Stimulated activated CD8-positive, alpha-beta memory T cell treated with anti-CD3 and anti-CD28 coated beads, Interleukin-12 subunit alpha, Interleukin-12 subunit beta, amount 100 ng/mL, for 4 hours (primary cell): ENCODE results near the gene CIAO2A.

Experiments used
- DNase-seq: peaks from one replicate; pipeline ENCODE4 v3.0.0-alpha.2; 2020; ENCODE audit warnings: low read depth

CIAO2A gene

DNA sequence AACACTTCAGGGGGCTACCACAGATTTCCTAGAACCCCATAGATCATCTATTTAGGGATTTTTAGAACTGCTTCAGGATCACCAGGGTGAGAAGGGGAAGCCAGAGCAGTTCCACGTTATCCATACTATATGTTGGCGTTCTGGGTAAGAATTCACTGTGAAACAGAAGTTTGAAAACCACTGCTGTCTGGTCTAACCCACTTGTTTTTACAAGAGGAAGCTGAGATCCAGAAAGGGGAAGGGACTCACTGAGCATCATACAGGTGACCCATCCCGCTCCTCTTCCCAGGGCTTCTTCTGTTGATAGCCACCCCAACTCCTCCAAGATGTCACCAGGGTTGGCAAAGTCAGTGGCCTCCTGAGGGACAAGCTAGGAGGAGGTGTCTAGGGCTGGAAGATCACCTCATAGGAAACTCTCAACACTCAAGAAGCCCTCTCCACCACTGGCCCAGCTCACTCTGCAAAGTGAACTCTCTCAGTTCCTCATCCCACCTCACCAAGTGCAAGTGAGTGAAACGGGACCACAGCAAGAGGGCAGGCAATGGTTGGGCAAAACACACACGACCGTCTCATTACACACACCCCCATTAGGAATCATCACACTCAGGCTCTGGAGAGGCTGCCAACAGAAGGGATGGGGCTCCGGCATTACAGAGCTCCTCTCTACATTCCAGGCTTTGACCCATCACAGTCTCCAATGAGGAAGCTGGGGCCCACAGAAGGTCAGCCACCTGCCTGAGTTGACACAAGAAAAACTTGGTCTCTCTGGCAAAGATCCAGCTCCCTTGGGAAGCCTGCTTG lies 49.1 kb downstream of the CIAO2A start:
- DNase-seq, result no peak

DNA sequence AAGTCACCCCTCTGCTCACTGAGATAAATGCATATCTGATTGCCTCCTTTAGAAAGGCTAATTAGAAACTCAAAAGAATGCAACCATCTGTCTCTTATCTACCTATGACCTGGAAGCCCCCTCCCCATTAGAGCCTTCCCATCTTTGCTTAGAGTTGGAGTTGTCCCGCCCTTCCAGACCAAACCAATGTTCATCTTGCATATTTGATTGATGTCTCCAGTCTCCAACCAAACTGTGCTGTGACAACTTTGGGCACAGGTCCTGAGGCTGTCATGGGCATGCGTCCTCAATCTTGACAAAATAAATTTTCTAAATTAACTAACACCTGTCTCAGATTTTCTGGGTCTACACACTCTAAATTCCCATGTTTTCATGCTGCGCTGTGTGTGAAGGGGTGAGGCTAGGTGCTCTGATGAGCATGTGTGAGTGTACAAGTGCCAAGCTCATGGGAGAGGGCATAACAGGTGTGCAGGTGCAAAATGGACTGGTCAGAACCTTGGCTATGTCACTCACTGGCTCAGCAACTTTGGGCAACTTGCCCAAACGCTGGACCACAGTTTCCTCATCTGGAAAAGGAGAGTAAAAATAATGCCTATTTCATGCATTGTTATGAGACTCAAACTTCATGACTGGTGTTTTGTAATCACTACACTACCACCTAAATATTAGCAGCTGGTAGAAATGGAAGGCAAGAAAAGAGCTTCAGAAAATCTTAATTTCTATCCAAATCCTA lies 54.6 kb downstream of the CIAO2A start:
- DNase-seq, result no peak

DNA sequence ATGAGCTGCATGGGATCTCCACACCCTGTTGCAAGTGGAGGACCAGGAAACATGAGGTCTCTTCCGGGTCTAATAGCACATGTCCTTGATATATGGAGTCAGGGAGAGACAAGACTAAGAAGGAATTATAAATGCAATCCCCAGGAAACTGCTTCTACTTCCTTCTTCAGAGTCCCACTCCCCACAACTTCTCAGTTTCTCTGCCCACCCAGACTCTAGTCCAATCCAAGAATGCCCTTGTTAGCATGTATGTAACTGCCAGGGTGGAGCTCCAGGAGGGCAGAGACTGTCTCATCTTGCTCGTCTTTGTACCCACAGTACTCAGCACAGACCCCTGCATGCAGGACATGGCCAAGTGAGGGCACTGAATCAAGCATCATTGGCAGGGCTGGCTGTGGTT lies 55.7 kb downstream of the CIAO2A start:
- no peak for DNase-seq

- DNase-seq, result no peak
Measured at GRCh38 chr15:64037116-64037515, 56.5 kb downstream of the CIAO2A start.

GRCh38 chr15:64035525-64035924 lies 58.1 kb downstream of the CIAO2A start:
- no peak for DNase-seq

DNA sequence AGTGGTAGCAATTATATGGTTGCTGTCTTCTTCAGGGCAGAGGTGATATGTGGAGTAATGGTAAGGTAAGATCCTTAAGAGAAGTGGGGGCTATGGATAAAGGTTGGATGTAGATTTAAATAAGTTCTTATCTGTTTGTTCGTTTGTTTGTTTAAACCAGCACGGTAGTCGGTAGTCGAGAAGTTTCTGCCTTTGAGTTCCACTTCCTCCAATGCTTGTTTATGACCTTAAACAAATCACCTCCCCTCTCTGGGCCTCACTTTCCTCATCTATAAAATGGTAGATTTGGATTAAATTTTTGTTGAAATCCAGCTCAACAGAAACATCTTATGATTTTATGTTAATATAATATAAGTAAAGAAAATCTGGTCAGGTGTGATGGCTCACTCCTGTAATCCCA lies 59.1 kb downstream of the CIAO2A start:
- no peak for DNase-seq

- no peak for DNase-seq
Measured at GRCh38 chr15:64032329-64032728, 61.3 kb downstream of the CIAO2A start.

DNA sequence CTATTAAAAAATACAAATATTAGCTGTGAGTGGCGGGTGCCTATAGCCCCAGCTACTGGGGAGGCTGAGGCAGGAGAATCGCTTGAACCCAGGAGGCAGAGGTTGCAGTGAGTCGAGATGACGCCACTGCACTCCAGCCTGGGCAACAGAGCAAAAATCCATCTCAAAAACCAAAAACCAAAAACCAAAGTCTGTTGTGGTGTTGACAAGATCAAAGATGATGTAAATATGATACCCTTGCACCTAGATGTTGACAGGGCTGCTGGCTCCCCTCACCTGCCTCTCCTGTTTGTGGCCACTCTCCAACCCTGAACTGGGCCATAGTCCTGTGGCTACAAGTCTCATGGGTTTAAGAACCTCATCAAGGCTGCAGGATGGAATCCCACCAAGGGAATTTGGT lies 63.5 kb downstream of the CIAO2A start:
- no peak for DNase-seq

DNA sequence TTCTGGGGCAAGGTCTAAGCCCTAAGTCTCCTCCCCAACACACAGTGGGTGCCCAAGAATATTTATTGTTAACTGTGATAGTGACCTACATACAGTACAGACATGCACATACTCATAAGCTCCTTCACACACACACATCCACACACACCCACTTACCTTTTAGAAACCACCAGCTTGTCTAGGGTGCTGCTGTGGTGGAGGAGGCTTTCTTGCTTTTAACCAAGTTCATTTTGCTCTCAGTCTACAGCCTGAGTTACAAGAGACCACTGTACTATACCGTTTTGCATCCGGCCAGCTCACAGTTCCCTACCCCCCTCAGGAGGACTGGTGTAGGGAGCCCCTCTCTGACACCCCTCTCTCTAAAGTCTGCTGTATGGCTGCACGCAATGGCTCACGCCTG lies 64.0 kb downstream of the CIAO2A start:
- no peak for DNase-seq

DNA sequence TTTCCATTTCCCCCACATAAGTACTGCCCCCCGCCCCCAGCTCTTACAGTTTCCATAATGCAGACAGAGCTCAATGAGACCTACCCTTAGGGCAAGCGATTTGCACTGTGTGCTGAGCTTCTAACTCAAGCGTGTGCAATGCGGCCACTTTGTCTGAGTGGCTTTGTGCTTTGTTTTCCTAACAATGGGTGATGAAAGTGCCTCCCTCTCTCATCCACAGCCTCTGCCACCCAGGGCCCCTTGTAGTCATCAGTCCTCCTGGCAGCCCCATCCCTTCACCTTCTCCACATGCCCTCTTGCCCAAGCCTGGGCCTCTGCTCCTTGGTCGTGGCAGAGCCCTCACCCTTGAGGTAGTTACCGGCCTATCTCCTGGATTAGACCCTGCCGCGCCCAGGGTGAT lies 64.5 kb downstream of the CIAO2A start:
- no peak for DNase-seq

DNA sequence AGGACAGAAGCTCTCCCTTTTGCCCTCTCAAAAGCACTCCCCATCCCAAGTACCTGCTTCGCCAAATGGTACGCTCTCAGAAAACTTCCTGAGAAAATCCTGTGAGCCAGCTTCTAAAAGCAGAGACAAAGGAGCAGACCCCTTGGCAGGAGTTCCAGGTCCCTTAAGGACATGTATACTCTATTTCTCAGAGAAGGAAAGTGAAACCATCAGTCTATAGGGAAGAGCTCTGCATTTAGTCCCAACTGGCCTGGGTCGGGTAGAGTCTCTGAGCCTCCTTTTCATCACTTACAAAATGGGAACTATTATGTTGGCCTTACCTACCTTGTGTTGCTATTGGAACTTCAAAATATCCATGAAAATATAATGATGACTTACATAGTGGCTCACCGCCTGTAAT lies 67.0 kb downstream of the CIAO2A start:
- DNase-seq, result no peak

DNA sequence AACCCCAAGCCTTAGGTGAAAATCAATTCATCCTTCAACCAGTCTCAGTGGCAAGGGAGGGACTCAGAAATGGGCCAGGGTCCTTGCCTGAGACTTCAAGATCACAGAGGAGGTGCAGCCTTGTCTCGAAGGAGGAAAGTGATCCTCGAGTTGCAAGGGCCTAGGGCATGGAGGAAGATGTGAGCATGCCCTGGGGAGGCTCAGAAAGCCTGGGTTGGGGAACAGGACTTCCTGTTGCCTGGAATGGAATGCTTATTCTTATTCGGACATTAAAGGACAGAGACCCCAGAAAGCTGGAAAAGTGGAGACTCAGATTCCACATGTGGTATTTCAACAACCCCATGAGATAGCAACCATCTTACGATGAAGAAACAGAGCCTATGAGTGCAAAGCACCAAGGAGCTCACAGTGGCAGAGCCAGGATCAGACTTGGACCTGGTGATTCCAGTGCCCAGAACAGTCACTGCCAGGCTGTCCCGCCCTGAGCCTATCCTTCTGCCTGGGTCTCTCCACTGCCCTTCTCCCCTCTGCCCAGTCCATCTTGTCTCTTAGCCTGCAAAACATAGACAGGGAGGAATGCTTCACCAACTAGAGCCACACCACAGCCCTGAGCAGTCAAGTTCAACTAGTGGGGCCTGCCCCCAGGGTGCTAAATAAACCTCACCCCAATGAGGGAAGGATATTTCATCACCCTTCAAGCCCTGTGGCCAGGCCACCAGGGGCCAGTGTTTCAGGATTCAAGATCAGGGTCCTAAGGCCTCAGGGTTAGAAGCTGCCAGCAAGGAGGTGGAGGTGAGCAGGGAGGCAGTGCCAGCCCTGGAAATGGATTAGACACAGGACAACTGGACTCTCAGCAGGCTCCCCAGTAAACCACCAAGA lies 69.2 kb downstream of the CIAO2A start:
- no peak for DNase-seq

- DNase-seq, result no peak
Measured at GRCh38 chr15:64023220-64023619, 70.4 kb downstream of the CIAO2A start.

- DNase-seq, result no peak
Measured at GRCh38 chr15:64022571-64022970, 71.1 kb downstream of the CIAO2A start.
